GM18520 (cell line): ENCODE results near the gene AGBL3.

Experiments
- ATAC-seq: cut with Tn5 transposase; IDR thresholded peaks from one replicate; pipeline ENCODE4 v1.9.1; 2021; ENCODE audit not compliant: unreplicated experiment

AGBL3 gene

GRCh38 chr7:135183478-135183877 lies 197.2 kb downstream of the AGBL3 start:
- ATAC-seq, result no peak

- no peak for ATAC-seq
Measured at GRCh38 chr7:135184254-135184841, 198.0 kb downstream of the AGBL3 start.
